A549 treated with AZD2906 at 1 μM for 4 hours (cell line): Measurements from ENCODE around the gene HOXA13. TPM values are rescaled to one million over a fixed set of nuclear protein-coding genes. Genes with fewer than 3 reads are reported as not detected.

ENCODE experiments used
- total RNA-seq: library from RNA; stranded (reverse); fragments of 200-300 nt; extraction: Qiagen RNA extraction; gene quantifications from 5 replicates; pipeline ENCODE4 v1.2.3, GENCODE V29; 2022

Gene HOXA13
- 1.7 to 2.4 TPM (median 2.2 TPM) in 5 replicates for total RNA-seq

GRCh38 chr7:27199849-27200760, at the start of gene HOXA13:
Gene HOXA13 (minus strand): TSS chr7:27200091. CDS start chr7:27200077, 14 bp downstream.

GRCh38 chr7:27242555-27243339, 42.9 kb upstream of the HOXA13 start, which contains the start of gene EVX1:
Gene EVX1 (plus strand): TSS chr7:27242802. CDS start chr7:27243031, 229 bp downstream.

GRCh38 chr7:27185013-27185853, 14.7 kb downstream of the HOXA13 start, which contains the start of gene HOXA11:
Gene HOXA11 (minus strand): TSS chr7:27185232. CDS start chr7:27185144, 88 bp downstream.

GRCh38 chr7:27173956-27174873, 25.7 kb downstream of the HOXA13 start, which contains the start of gene HOXA10:
Gene HOXA10 (minus strand): TSS chr7:27174320. CDS start chr7:27174306, 14 bp downstream.

GRCh38 chr7:27165089-27165995, 34.5 kb downstream of the HOXA13 start, which contains the start of gene HOXA9:
Gene HOXA9 (minus strand): TSS chr7:27165537. CDS start chr7:27165457, 80 bp downstream.

GRCh38 chr7:27156508-27156898, 43.4 kb downstream of the HOXA13 start, which contains the start of gene HOXA7:
Gene HOXA7 (minus strand): TSS chr7:27156675. CDS start chr7:27156545, 130 bp downstream.

GRCh38 chr7:27151931-27152815, 47.7 kb downstream of the HOXA13 start, which contains the start of gene HOXA3:
Gene HOXA3 (minus strand): TSS chr7:27152583. CDS start chr7:27110640, 41,943 bp downstream.

GRCh38 chr7:27147199-27148030, 52.5 kb downstream of the HOXA13 start, which contains the start of gene HOXA6:
Gene HOXA6 (minus strand): TSS chr7:27147774. CDS start chr7:27147749, 25 bp downstream.

Other genes starting within 250 kb of the HOXA13 start
- 2.1 to 3.4 TPM (median 3.2 TPM) in 5 replicates for gene HOXA1, start 104.1 kb downstream of the HOXA13 start, total RNA-seq
- 0.40 to 0.85 TPM (median 0.76 TPM) in 5 replicates for gene HOXA2, start 97.4 kb downstream of the HOXA13 start, total RNA-seq
- gene HOXA4, start 69.3 kb downstream of the HOXA13 start, total RNA-seq: 1.6 to 1.9 TPM (median 1.8 TPM) in 5 replicates
- gene HOXA5, start 56.4 kb downstream of the HOXA13 start, total RNA-seq: 3.3 to 5.9 TPM (median 4.0 TPM) in 5 replicates
- gene HOXA6, start 52.3 kb downstream of the HOXA13 start, total RNA-seq: 1.1 to 1.8 TPM (median 1.4 TPM) in 5 replicates
- gene HOXA3, start 47.5 kb downstream of the HOXA13 start, total RNA-seq: 3.7 to 5.6 TPM (median 4.7 TPM) in 5 replicates
- 5.0 to 5.3 TPM (median 5.2 TPM) in 5 replicates for gene HOXA7, start 43.4 kb downstream of the HOXA13 start, total RNA-seq
- gene HOXA9, start 34.6 kb downstream of the HOXA13 start, total RNA-seq: 0.37 to 0.89 TPM (median 0.53 TPM) in 5 replicates
- 6.2 to 7.0 TPM (median 6.7 TPM) in 5 replicates for gene HOXA10, start 25.8 kb downstream of the HOXA13 start, total RNA-seq
- 0.45 to 0.69 TPM (median 0.55 TPM) in 5 replicates for gene HOXA11, start 14.9 kb downstream of the HOXA13 start, total RNA-seq
- gene EVX1, start 42.7 kb upstream of the HOXA13 start, total RNA-seq: 0.09 to 0.22 TPM (median 0.14 TPM) in 5 replicates